Measurements from ENCODE around the gene B3GALT6.

B3GALT6 gene

GRCh38 chr1:1223321-1223720 lies 8.7 kb upstream of the B3GALT6 start:
- DNase-seq (ENCODE audit: extremely low spot score) = no peak
- ChIA-PET POLR2A (no interaction called here), CTCF (no interaction called here)
- TF ChIP-seq CTCF (IDR thresholded peaks at IDR 0.05; ENCODE audit: control extremely low read depth, extremely low read depth, low read depth, missing control alignments) = no peak

DNA sequence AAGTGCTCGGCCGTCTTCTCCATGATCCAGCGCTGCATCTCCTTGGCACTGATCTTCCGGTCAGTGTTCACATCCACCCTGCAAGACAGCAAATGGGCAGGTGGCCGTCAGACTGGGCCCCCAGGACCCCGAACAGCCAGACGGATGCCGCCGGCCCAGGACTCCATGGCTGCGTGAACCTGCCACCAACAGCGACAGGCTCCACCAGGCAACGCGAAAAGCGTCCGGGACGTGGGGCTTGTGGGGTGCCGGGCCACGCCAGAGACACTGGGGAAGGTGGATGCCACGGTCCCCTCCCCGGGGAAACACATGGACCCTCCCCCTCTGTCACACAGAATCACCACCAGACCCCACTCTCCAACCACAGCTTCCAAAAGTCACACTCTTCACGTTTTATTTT lies 8.1 kb upstream of the B3GALT6 start:
- no peak for TF ChIP-seq CTCF (IDR thresholded peaks at IDR 0.05; ENCODE audit: control extremely low read depth, extremely low read depth, low read depth, missing control alignments)
- CTCF ChIA-PET = no interaction called here
- DNase-seq (ENCODE audit: extremely low spot score) = no peak
- POLR2A ChIA-PET = no interaction called here

DNA sequence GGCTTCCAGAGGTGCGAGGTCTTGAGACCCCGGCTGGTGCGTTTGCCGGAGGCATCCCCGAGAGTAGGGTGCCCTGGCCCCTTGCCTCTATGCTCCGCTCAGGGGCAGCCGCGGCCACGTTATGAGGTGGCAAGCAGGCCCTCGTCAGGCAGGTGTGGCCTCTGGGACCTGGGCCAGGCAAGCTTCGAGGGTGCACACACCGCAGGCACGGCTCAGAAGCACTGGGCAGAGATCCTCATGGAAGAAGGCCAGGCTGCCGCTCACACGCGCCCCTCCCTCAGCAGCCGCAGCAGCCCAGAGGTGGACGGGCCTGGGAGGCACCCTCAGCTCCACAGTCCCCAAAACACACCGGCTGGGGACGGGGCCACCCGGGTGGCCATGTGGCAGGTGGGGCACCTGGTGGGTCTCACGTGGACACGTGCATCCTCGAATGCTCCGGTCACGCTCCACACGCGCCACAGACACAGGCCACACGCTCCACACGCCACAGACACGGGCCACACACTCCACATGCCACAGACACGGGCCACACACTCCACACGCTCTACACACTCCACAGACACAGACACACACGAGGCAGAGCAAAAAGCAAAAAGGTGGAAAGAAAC lies 6.7 kb upstream of the B3GALT6 start:
- ChIA-PET POLR2A (no interaction called here), CTCF (interaction anchor here (2.7 kb wide), 1 partner anchor 103 kb away, joined by 10 read pairs; no protein-coding TSS in a partner anchor)
- DNase-seq (ENCODE audit: extremely low spot score) = no peak
- no peak for TF ChIP-seq CTCF (IDR thresholded peaks at IDR 0.05; ENCODE audit: control extremely low read depth, extremely low read depth, low read depth, missing control alignments)

GRCh38 chr1:1225913-1226312 lies 6.1 kb upstream of the B3GALT6 start:
- no peak for TF ChIP-seq CTCF (IDR thresholded peaks at IDR 0.05; ENCODE audit: control extremely low read depth, extremely low read depth, low read depth, missing control alignments)
- ChIA-PET CTCF (interaction anchor here (1.0 to 2.7 kb wide), 2 partner anchors 24 to 104 kb away, joined by 3 to 10 read pairs; no protein-coding TSS in a partner anchor), POLR2A (no interaction called here)

DNA sequence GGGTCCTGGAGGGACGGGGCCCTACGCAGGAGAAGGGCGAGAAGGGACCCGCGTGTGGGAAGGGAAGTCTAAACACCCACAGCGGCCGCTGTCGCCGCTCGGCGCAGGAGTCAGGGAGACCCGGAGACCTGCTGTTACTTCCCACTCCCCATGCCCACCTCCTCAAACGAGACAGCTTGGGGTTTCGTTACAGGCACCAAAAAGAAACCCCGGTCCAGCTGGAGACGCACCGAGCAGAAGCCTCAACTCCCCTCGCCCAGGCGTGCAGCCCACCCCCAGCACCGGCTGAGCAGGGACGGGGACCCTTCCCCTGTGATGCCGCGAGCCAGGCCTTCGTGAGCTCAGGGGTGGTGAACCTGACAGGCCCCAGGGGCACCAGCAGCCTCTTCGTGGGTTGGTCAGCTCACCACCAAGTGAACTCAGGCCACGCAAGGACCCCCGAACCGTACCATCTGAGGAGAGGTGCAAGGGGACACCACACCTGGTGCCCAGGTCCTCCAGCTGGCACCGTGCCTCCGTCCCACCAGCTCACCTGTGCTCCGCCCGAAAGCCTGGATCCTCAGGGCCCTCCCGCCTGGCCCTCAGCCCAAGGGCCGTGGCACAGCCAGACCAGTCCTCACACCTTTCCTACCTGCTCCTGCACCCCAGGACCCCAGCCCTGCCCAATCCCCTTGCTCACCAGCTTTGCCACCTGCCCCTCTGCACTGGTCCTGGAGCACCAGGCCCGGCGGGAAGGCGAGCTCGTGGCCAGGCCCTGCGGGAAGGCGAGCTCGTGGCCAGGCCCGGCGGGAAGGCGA lies 5.3 kb upstream of the B3GALT6 start:
- ChIA-PET POLR2A (no interaction called here), CTCF (interaction anchor here (0.9 to 2.7 kb wide), 3 partner anchors 12 to 104 kb away, joined by 3 to 10 read pairs (median 5); no protein-coding TSS in a partner anchor)
- DNase-seq (ENCODE audit: extremely low spot score) = no peak
- TF ChIP-seq CTCF (IDR thresholded peaks at IDR 0.05; ENCODE audit: control extremely low read depth, extremely low read depth, low read depth, missing control alignments) = no peak

More at GRCh38 chr1:1225913-1226312, 6.1 kb upstream of the B3GALT6 start:
- no peak for DNase-seq (ENCODE audit: extremely low spot score)

- POLR2A ChIA-PET = no interaction called here
- CTCF ChIA-PET = interaction anchor here (0.9 to 2.7 kb wide), 2 partner anchors 11 to 105 kb away, joined by 5 to 10 read pairs; no protein-coding TSS in a partner anchor
- TF ChIP-seq CTCF (IDR thresholded peaks at IDR 0.05; ENCODE audit: control extremely low read depth, extremely low read depth, low read depth, missing control alignments) = no peak
These were observed 4.7 kb upstream of the B3GALT6 start for GRCh38 chr1:1227386-1227785.

More at GRCh38 chr1:1227386-1227785, 4.7 kb upstream of the B3GALT6 start:
- no peak for DNase-seq (ENCODE audit: extremely low spot score)
